GM04504 (cell line): ENCODE results near the gene P3H2.

Experiments
- DNase-seq: peaks from one replicate; pipeline ENCODE4 v3.0.0-alpha.2; 2012; ENCODE audit warnings: low read depth

P3H2 gene

GRCh38 chr3:189945935-189946709, 174.6 kb downstream of the P3H2 start:
- DNase-seq = no peak

DNA sequence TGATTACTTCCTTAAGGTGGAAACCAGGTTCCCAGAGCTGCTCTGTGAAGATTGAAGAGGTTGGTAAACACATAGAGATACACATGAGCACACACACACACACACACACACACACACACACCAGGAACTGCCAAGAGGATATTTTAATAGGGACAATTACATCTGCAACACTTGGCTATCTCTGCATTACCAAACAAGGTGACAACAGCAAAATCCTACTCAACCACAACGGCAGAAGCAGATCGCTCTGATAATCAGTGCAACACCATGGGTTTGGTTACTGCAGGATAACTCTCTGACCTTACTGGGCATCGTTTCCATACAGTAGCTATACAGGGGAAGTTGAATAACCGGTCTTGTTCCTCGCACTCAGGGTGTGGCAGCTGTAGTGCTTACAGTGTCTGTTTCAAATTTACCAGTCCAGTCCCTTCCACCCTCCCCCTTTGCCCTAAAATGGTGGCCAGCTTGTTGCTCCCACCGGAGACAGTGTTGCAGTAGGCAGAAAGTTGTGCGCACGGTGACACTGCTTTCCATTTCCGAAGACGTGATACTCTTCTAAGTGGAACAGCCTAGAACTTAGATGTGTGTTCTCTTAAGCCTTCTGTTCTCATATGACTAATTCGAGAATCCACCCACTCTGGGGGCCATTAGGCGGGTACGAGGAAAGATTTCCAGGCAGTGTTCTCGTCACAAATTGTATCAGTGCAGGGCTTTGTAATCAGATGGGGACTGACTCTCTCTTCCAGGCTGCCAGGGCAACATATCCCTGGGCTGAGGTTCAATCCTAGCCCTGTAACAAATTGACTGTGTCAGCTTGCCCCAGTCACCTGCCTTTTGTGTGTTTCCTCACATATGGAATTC, 176.2 kb downstream of the P3H2 start:
- DNase-seq = no peak

DNA sequence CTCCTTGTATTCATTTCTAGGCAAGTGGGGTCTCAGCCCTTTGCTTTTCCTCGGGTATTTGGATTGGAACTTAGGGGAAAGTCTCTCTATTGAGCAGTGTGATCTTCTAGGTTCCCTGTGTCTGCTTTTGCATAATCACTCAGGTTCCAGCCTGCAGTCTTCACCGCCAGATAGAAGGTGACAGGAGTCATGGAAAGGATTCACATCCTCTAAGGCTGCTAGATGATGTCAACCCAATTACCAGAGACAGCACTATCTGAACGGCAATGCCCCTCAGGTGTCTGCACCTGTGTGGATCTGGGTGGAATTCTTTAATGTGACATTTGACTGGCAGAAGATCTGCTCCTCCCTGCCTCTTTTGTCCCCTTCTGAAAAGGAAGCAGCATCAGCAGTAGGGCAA, 177.7 kb downstream of the P3H2 start:
- no peak for DNase-seq

- DNase-seq = no peak
These were observed 179.0 kb downstream of the P3H2 start for GRCh38 chr3:189941679-189942078.

DNA sequence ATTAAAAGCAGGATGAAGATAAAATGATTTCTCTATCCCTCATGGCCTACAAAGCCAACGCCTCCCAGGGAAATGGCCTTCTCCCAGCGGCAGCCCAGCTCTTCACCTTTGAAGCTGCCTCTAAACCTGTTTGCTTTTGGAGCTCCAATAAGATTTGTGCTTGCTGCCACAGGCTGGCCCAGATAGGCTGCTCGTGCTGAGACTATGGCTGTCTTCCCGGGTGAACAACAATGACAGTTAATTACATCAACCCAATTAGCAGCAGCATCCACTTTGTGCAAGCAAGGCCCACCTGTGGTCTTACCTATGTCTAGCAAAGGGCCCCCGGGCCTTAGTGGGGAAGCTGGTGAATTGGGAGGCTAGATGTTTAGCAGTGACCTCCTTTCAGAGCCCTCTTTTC, 179.6 kb downstream of the P3H2 start:
- DNase-seq = no peak

DNA sequence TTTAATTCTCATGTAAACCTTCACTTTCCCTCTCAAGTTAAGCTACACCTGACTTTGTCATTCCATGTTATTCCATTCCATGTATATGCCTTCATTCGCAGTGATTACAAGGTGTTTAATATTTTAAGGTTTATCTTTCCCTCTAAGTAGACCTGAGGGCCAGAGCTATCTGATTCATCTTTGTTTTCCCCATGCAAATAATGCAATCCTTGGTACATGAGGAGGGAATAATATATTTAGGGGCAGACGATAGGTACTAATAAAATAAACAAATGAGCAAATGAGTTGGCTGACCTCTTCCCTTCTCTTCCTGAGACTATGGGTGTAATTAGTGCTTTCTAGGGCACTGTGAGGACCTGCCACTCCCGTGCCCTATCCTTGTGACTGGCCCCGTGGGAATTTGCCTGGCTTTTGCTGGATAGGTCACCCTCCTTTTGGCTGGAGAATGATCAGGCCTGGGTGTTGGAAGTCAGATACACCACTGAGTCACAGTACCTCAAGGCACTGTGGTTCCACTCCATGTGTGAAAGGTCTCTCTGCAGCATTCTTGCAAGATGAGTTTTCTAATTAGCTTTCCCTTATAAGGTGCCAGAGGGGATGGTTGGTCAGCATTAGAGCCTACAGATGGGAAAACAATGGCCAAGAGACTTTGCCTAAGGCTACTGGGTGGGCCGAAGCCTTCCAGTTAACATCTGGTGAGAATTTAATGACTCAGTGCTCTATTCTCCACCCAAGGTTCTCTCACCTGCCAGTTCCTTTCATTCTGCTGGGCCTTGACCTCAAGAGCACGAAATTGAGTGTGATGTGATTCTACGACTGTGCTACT, 183.2 kb downstream of the P3H2 start:
- DNase-seq = peak; percentile 98

- DNase-seq = no peak
These were observed 184.3 kb downstream of the P3H2 start for GRCh38 chr3:189936201-189936945.

GRCh38 chr3:189927975-189928895, 192.5 kb downstream of the P3H2 start:
- DNase-seq = no peak

DNA sequence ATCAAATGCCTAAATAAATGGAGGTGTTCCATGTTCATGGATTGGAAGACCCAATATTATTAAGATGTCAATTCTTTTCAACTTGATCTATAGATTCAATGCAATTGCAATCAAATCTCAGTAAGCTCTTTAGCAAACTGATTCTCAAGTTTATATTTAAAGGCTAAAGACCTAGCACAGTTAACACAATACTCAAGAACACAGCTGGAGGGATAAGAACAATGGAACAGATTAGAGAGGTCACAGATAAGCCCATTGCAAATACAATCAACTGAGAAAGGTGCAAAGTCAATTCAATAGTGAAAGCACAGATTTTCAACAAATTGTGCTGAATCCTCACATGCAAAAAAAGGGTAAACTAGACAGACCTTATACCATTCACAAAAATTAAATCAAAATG, 198.9 kb downstream of the P3H2 start:
- DNase-seq = no peak

- peak; percentile 82 for DNase-seq
These were observed 205.9 kb downstream of the P3H2 start for GRCh38 chr3:189914799-189915198.

GRCh38 chr3:189911001-189911400, 209.7 kb downstream of the P3H2 start:
- no peak for DNase-seq

DNA sequence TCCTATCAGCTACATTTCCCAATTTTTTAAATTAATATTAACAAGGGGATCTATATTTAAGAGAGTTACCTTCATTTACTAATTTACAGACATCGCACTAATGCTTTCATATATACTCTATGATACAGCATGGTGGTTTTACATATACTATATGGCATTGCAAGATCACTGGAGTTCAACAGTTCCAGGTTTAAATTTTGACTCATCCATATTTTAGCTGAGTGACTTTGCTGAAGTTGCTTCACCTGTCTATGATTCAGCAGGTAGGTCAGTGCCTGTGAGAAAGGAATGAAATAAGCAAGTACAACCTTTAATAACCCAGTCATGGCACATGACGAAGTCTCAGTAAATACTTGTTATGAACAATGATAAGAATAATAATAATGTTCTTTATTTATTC, 211.1 kb downstream of the P3H2 start:
- DNase-seq = no peak

DNA sequence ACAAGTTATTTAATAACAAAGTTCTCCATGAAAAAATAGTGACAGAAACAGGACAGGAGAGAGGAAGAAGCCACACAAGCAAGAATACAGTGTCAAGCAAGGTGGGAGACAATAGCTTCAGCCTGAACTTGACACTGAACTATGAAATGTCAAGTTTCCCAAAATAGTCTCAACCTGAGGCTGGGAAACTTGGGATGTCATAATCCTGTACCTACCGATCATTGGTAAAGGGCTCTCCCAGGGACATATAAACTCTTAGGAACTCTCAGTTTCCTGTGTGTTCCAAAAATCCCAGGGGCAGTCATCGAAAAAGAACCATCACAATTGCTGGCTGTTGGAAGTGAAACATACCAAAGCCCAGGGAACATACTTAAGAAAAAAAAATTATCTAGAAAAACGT, 211.6 kb downstream of the P3H2 start:
- no peak for DNase-seq

GRCh38 chr3:189908646-189909045, 212.1 kb downstream of the P3H2 start:
- peak; percentile 20 for DNase-seq

DNA sequence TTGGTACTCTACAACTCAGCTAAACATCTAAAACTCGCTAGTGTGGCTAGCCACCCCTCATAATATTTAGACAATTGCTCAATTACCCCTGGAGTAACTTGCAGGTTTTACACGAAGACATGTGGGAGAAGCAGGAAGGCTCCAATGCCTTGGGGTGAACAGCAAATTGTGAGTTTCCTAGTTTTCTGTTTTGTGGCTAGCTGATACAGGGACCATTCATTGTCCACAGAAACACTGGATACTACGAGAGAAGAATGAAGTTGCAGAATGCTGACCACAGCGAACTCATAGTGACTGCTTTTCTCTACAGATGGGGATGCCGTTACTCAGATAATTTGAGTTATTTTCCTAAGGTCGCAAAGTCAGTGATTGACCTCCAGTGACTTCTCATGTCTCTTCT, 212.9 kb downstream of the P3H2 start:
- no peak for DNase-seq
